GM19468 (cell line): ENCODE data around the gene C11orf42.

Experiments
- ATAC-seq: cut with Tn5 transposase; IDR thresholded peaks from one replicate; pipeline ENCODE4 v1.9.1; 2021; ENCODE audit warnings: mild to moderate bottlenecking, moderate library complexity, moderate number of reproducible peaks; ENCODE audit not compliant: unreplicated experiment; ENCODE audit errors: extremely low read depth

Gene C11orf42

DNA sequence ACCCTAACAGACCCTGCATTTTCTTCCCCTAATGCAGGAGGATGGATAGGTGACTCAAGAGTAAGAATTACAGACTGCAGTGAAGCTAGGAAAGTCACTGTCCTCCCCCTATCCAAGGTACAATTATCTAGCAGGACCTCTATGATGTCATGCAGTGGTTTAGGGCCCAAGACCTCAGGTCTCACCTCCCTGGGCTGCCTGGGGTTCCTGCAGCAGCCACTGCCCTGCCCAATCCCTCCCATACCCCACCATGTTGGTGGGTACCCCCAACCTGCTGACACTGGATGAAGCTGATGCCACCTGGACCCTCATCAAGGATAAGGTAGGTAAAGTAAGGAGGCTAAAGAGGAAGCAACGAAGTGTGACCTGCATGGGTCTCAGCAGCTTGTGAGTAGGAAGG, at the start of gene C11orf42:
C11orf42 (plus strand) TSS at position 192 of the 400 bp plus-strand sequence; CDS start at position 251, 59 bp downstream.
- ATAC-seq, result no peak

- no peak for ATAC-seq
These were observed 48.6 kb upstream of the C11orf42 start for GRCh38 chr11:6156628-6157359.

DNA sequence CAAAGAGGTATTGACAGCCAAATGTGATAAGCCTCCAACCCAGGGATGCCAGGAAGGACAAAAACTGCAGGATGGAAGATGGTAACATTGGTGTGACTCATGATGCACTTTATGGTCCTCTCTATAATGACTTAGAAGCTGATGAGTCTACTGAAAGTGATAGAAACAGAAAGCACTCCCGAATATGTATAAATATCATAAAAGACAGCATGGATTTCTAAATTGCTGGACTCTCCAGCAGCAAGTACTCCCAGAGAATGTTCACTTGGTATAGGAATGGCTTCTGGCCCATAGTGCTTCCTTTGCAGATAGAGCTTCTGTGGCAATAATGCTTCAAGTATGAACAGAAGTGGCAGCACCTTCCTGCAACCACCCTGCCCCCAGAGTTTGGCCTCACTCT, 35.1 kb upstream of the C11orf42 start, which contains the start of gene OR52B2:
OR52B2 (minus strand) TSS at position 101 of the 400 bp plus-strand sequence; CDS start at position 101, 0 bp downstream.
- ATAC-seq, result no peak

- no peak for ATAC-seq
These were observed 29.9 kb upstream of the C11orf42 start for GRCh38 chr11:6175440-6175839.

- ATAC-seq, result no peak
These were observed 13.6 kb upstream of the C11orf42 start for GRCh38 chr11:6191742-6192141.

DNA sequence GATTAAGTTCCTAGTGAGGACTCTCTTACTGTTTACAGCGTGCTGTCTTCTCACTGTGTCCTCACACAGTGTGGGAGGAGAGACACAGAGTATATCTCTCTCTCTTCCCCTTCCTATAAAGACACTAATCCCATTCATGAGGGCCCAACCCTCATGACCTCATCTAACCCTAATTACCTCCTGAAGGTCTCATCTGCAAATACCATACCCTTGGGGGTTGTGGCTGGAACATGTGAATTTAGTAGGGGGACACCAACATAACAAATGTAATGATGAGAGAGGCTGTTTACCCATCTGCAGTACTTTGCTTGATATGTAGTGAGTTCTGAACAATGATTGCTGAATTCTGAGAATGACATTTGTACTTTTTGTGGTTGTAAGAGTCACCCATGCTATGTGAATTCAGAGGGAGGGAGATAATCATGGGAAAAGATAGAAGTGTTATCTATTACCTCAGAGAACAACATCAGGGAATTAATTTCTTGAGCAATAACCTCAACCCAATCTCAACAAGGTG, 11.2 kb upstream of the C11orf42 start:
- no peak for ATAC-seq

DNA sequence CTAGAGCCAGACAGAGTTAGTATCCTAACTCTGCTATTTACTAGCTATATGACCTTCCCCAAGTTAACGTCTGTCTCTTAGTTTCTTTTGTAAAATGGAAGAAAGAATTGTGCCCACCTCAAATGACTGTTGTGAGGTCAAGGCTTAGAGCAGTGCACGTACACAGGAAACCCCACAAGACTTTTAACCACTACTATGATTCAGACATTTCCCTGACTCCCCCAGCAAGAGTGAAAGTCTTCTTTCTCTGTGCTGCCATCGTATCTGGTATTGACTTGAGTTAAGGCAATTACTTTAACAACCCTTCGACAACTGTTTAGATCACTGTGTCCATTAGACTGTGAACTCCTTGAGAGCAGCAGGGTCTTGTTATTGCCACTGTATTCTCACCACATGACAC, 9.0 kb upstream of the C11orf42 start:
- no peak for ATAC-seq

DNA sequence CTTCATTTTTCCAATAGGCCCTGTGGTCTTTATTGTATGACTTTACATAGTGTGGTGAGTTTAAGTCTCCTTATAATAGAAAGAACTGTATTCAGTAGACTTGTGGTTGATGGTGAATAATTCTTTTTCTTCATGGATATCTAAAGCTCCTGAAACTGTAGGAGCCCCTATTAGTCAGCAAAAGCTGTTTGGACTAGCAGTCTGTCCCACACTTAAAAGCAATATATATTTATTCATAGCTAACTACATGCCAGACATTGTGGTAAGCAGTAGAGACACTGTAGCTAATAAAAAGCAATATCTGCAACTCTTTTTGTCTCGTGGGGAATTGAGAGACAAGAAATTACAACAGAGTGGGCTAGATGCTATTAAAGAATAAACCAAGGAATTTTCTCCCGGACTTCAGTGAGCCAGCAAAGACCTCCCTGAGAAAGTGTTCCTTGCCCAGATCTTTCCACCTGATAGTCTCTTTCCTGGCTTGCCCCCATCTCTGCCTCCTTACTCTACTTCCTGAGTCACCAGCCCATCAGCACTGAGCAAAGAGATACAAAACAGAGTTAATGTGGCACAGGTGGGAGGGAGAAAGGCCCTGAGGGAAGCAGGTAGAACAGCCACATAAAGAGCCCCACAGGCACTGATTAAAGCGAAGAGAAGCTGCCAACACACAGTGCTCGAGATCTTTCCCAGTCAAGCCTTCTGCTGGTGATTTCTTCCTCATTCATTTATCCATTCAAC, 7.7 kb upstream of the C11orf42 start:
- no peak for ATAC-seq

- no peak for ATAC-seq
These were observed 6.1 kb upstream of the C11orf42 start, which contains the start of gene OR52W1 for GRCh38 chr11:6199174-6199810. OR52W1 (plus strand) TSS chr11:6199224; CDS start chr11:6199224, 0 bp downstream.

GRCh38 chr11:6200975-6201374, 4.4 kb upstream of the C11orf42 start:
- ATAC-seq, result no peak

DNA sequence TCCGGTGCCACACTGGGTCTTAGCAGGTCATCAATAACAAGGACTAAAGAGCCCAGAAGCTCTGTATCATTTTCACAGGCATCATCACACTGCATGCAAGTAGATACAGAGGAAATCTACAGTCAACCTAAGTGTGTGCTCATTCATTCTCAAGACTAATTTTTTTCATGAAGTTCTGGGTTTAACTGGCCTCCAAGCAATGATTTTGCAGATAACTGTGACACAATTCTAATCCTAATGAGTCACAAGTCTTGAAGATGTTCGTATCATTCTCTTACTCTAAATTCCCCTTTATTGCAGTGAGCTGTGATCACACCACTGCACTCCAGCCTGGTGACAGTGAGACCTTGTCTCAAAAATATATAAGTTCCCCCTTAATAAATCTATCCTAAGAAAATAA, 3.9 kb upstream of the C11orf42 start:
- ATAC-seq, result no peak

DNA sequence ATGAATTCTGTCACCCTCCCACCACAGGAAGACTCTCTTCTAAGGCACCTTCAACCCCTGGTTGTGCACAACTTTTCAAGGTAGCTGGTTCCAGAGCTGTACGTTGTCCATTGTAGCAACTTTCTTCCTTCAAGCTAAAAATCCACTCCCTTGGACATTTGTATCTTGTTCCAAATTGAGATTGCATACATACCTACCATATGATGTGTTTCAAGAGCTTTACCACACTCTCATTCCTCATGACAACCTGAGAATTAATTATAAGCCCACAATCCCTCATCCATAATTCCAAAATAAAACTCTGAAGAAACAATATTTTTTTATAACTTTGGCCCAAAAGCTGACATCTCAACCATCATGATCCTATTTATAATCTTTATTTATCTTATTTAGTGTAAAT, 3.3 kb upstream of the C11orf42 start:
- no peak for ATAC-seq

- ATAC-seq, result peak; percentile 67
These were observed 2.0 kb upstream of the C11orf42 start for GRCh38 chr11:6203327-6203726.

GRCh38 chr11:6204706-6205105, 651 bp upstream of the C11orf42 start:
- no peak for ATAC-seq

DNA sequence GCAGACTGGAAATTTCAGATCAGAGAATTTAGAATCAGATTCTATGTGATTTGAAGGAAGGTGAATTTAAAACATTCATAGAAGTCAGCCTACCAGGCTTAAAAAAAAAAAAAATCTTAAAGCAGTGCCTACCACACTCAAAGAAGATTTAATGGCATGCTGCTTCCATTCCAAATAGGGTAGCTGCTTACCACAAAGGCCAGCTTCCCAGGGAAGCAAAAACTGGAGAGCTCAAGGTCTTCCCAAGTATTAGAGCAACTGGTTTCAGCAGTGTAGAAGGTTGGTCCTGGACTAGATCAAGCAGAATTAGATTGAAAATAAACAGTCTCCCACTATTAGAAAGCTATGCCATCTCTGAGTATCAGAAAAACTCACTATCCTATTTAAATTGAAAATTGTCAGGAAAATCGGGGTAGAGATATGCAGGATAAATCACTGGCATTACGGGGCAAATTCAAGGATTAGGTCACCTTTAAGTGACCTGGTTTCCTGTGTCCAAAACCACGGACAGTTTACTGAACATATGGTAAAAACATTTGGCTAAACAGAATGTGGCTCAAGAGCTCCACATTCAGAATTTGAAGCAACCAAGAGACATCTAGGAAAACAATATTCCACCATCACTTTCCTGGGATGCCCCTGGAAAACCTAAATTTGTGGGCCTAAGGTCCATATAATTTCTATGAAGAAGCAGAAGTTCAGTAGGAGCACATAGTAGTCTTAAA, 1.3 kb downstream of the C11orf42 start:
- ATAC-seq, result no peak

- ATAC-seq, result no peak
These were observed 4.4 kb downstream of the C11orf42 start for GRCh38 chr11:6209801-6210200.

DNA sequence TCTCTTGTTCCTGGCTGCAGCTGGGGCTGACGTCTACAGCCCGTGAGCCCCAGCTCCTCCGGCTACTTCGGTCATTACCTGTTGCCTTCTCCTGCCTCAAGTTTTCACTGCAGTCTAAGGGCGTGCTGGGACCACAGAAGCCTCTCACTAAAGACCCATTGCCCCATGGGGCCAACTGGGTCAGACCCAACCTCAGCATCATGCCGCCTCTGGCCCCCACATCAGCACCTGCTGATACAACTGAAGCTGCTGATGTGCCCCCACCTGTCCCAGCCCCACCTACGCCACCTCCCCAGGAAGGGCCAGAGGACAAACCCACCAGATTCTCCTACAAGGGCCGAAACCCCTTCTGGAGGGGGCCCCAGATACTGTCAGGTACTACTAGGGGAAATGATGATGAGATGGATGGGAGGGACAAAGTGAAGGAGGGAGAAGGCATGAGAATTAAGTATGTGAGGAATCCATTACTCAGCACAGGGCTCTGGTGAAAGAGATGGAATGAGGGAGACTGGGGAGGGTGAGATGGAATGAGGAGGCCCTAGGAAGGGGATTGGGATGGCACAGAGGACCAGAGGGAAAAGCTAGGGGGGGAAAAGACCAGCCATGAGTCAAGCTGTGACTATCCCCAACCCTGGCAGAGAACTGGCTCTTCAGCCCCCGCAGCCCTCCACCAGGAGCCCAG, 5.1 kb downstream of the C11orf42 start:
- ATAC-seq, result no peak

GRCh38 chr11:6214530-6214929, 9.2 kb downstream of the C11orf42 start:
- ATAC-seq, result no peak

DNA sequence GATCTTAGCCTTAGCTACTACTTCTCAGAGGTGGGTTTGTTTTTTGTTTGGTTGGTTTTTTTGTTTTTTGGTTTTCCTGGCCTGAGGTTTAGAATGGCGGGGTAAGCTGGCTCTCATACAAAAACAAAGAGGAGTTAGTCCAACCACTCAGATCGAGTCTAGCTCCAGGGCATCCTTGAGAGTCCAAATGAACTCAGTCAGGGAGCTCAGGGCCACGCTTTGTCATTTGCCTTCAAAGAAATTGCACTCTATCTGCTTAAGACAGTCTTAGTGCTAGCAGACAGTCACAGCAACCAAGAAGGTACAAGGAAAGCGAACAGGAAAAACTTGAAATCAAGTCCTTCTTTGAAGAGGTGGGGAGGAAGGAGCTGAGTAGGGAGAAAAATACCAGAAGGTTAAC, 11.1 kb downstream of the C11orf42 start:
- ATAC-seq, result no peak

GRCh38 chr11:6217722-6218121, 12.4 kb downstream of the C11orf42 start:
- ATAC-seq, result no peak
